ENCODE data around the gene ERAS. TPM values are rescaled to one million over a fixed set of nuclear protein-coding genes. Genes with fewer than 3 reads are reported as not detected.
"Not testable (repeated sequence)": the region's sequence is repeated elsewhere in the genome, so short reads cannot be mapped to it uniquely, and the experiment has no call there.

ERAS gene
- total RNA-seq, 5 donors from 2014 or later (not counting 1 experiment from before 2014, with no cell fraction given) = not detected

- H3K27me3 Mint-ChIP-seq = peaks cover 0 to 4% of the 10 kb centered on the region in 2 donors
- no peaks in the 10 kb centered on the region for H3K9me3 Mint-ChIP-seq
- WGBS (ENCODE audit: insufficient coverage) = no CpG with 5 or more reads among the region's 4 CpGs
- no peaks in the 10 kb centered on the region for H3K4me1 ChIP-seq (ENCODE audit: control insufficient read depth in 1 of 2, extremely low read depth in 1 of 2, insufficient read depth in 2 of 2, low read length in 2 of 2)
- no peak overlapping the region for H3K27ac ChIP-seq (ENCODE audit: low read length)
- DNase-seq = no peak
- CTCF ChIA-PET = interaction anchor here in 1 of 2 donors (0.6 kb wide), 1 partner anchor 1649 kb away, joined by 3 read pairs; no protein-coding TSS in a partner anchor
- POLR2A ChIA-PET = no interaction called here
- no peaks in the 10 kb centered on the region for H3K4me1 Mint-ChIP-seq
- peaks cover 20% of the 10 kb centered on the region for H3K36me3 Mint-ChIP-seq
- no peaks in the 10 kb centered on the region for H3K27me3 ChIP-seq (replicated peaks in 1 of 2; ENCODE audit: control insufficient read depth in 2 of 2, extremely low read depth in 1 of 2, insufficient read depth in 2 of 2, low read length in 1 of 2)
- ATAC-seq (replicated peaks in 1 of 4) = no peak
- peaks cover 0 to 21% of the 10 kb centered on the region in 2 donors for H3K36me3 ChIP-seq (ENCODE audit: control insufficient read depth in 2 of 2, extremely low read depth in 1 of 2, insufficient read depth in 1 of 2, low read length in 1 of 2)
- H3K4me3 ChIP-seq (ENCODE audit: control insufficient read depth in 1 of 2, extremely low read depth in 1 of 2, low read length in 1 of 2) = no peak overlapping the region
- H3K9me3 ChIP-seq = no peaks in the 10 kb centered on the region
- no peak overlapping the region for H3K27ac Mint-ChIP-seq
- H3K4me3 Mint-ChIP-seq = no peak overlapping the region
Observed at GRCh38 chrX:48818866-48819265, 7.4 kb upstream of the ERAS start.

- peaks cover 0 to 21% of the 10 kb centered on the region in 2 donors for H3K36me3 ChIP-seq (ENCODE audit: control insufficient read depth in 2 of 2, extremely low read depth in 1 of 2, insufficient read depth in 1 of 2, low read length in 1 of 2)
Observed at GRCh38 chrX:48819394-48819793, 6.9 kb upstream of the ERAS start.

DNA sequence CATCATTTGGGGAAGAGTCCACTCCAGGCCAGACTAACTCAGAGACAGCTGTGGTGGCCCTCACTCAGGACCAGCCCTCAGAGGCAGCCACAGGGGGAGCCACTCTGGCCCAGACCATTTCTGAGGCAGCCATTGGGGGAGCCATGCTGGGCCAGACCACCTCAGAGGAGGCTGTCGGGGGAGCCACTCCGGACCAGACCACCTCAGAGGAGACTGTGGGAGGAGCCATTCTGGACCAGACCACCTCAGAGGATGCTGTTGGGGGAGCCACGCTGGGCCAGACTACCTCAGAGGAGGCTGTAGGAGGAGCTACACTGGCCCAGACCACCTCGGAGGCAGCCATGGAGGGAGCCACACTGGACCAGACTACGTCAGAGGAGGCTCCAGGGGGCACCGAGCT is 3.3 kb upstream of the ERAS start:
- Histone ChIP-seq H3K36me3 (ENCODE audit: control insufficient read depth in 2 of 2, extremely low read depth in 1 of 2, insufficient read depth in 1 of 2, low read length in 1 of 2) (peaks cover 0 to 5% of the 10 kb centered on the region in 2 donors), H3K27me3 (replicated peaks in 1 of 2; ENCODE audit: control insufficient read depth in 2 of 2, extremely low read depth in 1 of 2, insufficient read depth in 2 of 2, low read length in 1 of 2) (peaks cover 0 to 21% of the 10 kb centered on the region in 2 experiments), H3K4me3 (ENCODE audit: control insufficient read depth in 1 of 2, extremely low read depth in 1 of 2, low read length in 1 of 2) (no peak overlapping the region), H3K9me3 (no peaks in the 10 kb centered on the region), H3K4me1 (ENCODE audit: control insufficient read depth in 1 of 2, extremely low read depth in 1 of 2, insufficient read depth in 2 of 2, low read length in 2 of 2) (peaks cover 0 to 10% of the 10 kb centered on the region in 2 experiments), H3K27ac (ENCODE audit: low read length) (no peak overlapping the region)
- ATAC-seq (replicated peaks in 1 of 4) = no peak
- Mint-ChIP-seq H3K9me3 (no peaks in the 10 kb centered on the region), H3K27me3 (peaks cover 10 to 25% of the 10 kb centered on the region in 2 donors), H3K4me3 (no peak overlapping the region), H3K4me1 (peaks cover 5 to 8% (median 6%) of the 10 kb centered on the region in 3 donors), H3K27ac (no peak overlapping the region), H3K36me3 (peaks cover 25% of the 10 kb centered on the region)
- no CpG with 5 or more reads among the region's 6 CpGs for WGBS (ENCODE audit: insufficient coverage)
- DNase-seq = no peak
- ChIA-PET POLR2A (no interaction called here), CTCF (no interaction called here)

More at GRCh38 chrX:48819394-48819793, 6.9 kb upstream of the ERAS start:
- H3K4me3 Mint-ChIP-seq; H3K4me1 ChIP-seq (ENCODE audit: control insufficient read depth in 1 of 2, extremely low read depth in 1 of 2, insufficient read depth in 2 of 2, low read length in 2 of 2); H3K27ac Mint-ChIP-seq; DNase-seq; H3K4me3 ChIP-seq (ENCODE audit: control insufficient read depth in 1 of 2, extremely low read depth in 1 of 2, low read length in 1 of 2); H3K27me3 ChIP-seq (replicated peaks in 1 of 2; ENCODE audit: control insufficient read depth in 2 of 2, extremely low read depth in 1 of 2, insufficient read depth in 2 of 2, low read length in 1 of 2); H3K9me3 ChIP-seq; POLR2A ChIA-PET; H3K27ac ChIP-seq (ENCODE audit: low read length); H3K4me1 Mint-ChIP-seq; ATAC-seq (replicated peaks in 1 of 4); H3K27me3 Mint-ChIP-seq; H3K9me3 Mint-ChIP-seq: not testable (repeated sequence)
- CTCF ChIA-PET = interaction anchor here in 1 of 2 donors (0.6 kb wide), 1 partner anchor 1650 kb away, joined by 3 read pairs; no protein-coding TSS in a partner anchor
- no CpG with 5 or more reads among the region's 9 CpGs for WGBS (ENCODE audit: insufficient coverage)
- H3K36me3 Mint-ChIP-seq = peaks cover 18% of the 10 kb centered on the region

DNA sequence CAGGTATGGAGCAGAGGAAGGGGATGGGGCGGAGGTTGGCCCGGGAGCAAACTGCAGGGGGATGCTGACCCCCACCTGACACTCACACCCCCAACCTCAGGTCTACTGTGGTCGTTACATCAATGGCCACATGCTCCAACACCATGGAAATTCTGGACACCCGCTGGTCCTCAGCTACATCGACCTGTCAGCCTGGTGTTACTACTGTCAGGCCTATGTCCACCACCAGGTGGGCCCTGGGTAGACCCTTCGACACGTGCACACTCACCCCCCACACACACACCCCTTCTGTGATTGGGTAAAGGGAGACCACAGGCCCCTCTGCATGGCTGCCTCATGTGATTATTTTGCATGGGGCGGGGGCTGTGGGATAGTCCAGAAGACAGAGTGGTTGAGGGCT is 2.2 kb upstream of the ERAS start:
- Mint-ChIP-seq H3K36me3 (peaks cover 19% of the 10 kb centered on the region), H3K4me3 (no peak overlapping the region), H3K27ac (no peak overlapping the region), H3K4me1 (peaks cover 5 to 8% (median 6%) of the 10 kb centered on the region in 3 donors), H3K9me3 (no peaks in the 10 kb centered on the region), H3K27me3 (peaks cover 17 to 32% of the 10 kb centered on the region in 2 donors)
- WGBS (ENCODE audit: insufficient coverage) = 83% methylated on average over 1 of the region's 8 CpGs
- DNase-seq (no peak), ATAC-seq (replicated peaks in 1 of 4) (no peak)
- Histone ChIP-seq H3K4me3 (ENCODE audit: control insufficient read depth in 1 of 2, extremely low read depth in 1 of 2, low read length in 1 of 2) (no peak overlapping the region), H3K27ac (ENCODE audit: low read length) (no peak overlapping the region), H3K9me3 (no peaks in the 10 kb centered on the region), H3K36me3 (ENCODE audit: control insufficient read depth in 2 of 2, extremely low read depth in 1 of 2, insufficient read depth in 1 of 2, low read length in 1 of 2) (peaks cover 0 to 5% of the 10 kb centered on the region in 2 donors), H3K27me3 (replicated peaks in 1 of 2; ENCODE audit: control insufficient read depth in 2 of 2, extremely low read depth in 1 of 2, insufficient read depth in 2 of 2, low read length in 1 of 2) (peaks cover 0 to 24% of the 10 kb centered on the region in 2 experiments), H3K4me1 (ENCODE audit: control insufficient read depth in 1 of 2, extremely low read depth in 1 of 2, insufficient read depth in 2 of 2, low read length in 2 of 2) (peaks cover 0 to 10% of the 10 kb centered on the region in 2 experiments)
- ChIA-PET CTCF (no interaction called here), POLR2A (interaction anchor here in 1 of 2 donors (0.6 kb wide), 1 partner anchor 276 kb away, joined by 3 read pairs; no protein-coding TSS in a partner anchor)

DNA sequence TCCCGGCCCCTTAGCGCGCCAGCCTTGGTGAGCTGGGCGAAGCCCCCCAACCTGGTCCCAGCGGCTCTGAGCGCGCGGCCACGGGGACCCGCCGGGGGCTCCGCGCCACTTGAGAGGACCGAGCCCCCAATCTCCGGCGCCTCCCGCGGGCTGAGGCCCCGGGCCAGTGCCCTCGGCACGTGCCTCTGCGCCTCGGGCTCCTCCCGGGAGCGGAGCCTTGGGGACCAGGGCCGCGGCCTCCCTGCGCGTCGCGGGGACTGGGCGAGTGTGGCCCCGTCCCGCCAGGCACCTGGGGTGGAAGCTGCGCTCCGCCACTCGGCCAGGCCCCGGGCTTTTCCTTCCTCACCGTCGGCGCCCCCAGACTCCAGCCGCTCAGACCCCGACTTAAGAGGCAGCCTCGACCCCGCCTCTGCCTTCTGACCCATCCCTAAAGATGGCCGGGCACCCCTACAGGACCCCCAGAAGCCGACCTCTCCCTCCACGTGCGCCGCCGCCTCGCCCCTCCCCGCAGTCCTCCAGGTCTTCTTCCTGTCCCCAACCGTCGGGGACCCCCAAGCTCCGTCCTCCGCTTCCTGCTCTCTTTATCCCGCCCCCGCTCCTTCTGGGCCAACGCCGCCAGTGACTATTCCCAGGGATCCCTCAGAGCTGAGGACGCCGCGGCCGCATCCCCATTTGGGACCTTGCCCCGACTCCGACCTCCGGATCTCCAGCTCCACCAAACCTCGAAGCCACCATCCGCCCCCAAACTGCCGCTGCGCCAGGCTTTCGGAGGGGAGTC is 752 bp downstream of the ERAS start:
- 27% methylated on average over 39 of the region's 73 CpGs for WGBS (ENCODE audit: insufficient coverage)
- Histone ChIP-seq H3K27me3 (replicated peaks in 1 of 2; ENCODE audit: control insufficient read depth in 2 of 2, extremely low read depth in 1 of 2, insufficient read depth in 2 of 2, low read length in 1 of 2) (peaks cover 0 to 46% of the 10 kb centered on the region in 2 experiments), H3K36me3 (ENCODE audit: control insufficient read depth in 2 of 2, extremely low read depth in 1 of 2, insufficient read depth in 1 of 2, low read length in 1 of 2) (peaks cover 0 to 5% of the 10 kb centered on the region in 2 donors), H3K4me3 (ENCODE audit: control insufficient read depth in 1 of 2, extremely low read depth in 1 of 2, low read length in 1 of 2) (peak overlapping the region in 1 of 2 donors; percentile 49), H3K4me1 (ENCODE audit: control insufficient read depth in 1 of 2, extremely low read depth in 1 of 2, insufficient read depth in 2 of 2, low read length in 2 of 2) (peaks cover 0 to 15% of the 10 kb centered on the region in 2 experiments), H3K27ac (ENCODE audit: low read length) (no peak overlapping the region), H3K9me3 (no peaks in the 10 kb centered on the region)
- no peak for DNase-seq
- Mint-ChIP-seq H3K36me3 (peaks cover 10% of the 10 kb centered on the region), H3K27ac (peak overlapping the region in 1 of 2 donors; percentile 66), H3K27me3 (peaks cover 32 to 43% of the 10 kb centered on the region in 2 donors), H3K4me3 (peak overlapping the region; percentile 45 to 74 (median 49)), H3K4me1 (peaks cover 5 to 8% (median 6%) of the 10 kb centered on the region in 3 donors), H3K9me3 (no peaks in the 10 kb centered on the region)
- ChIA-PET POLR2A (no interaction called here), CTCF (no interaction called here)
- ATAC-seq (replicated peaks in 1 of 4) = peak in 1 of 4 experiments; percentile 14

DNA sequence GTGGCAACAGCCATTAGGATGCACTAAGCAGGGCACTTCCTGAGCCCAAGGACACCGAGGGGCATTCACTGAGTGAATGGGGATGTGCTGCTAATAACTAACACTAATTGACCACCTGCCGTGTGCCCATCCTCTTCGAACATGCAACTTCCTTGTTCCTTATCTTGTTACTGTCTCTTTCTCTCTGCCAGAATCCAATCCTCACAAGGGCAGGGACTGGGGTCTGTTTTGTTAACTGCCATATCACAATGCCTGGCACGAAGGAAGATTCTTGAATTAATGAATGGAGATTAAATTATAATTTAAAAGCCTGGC is 1.3 kb downstream of the ERAS start:
- ChIA-PET POLR2A (interaction anchor here in 1 of 2 donors (0.6 kb wide), 1 partner anchor 13 kb away, joined by 5 read pairs; no protein-coding TSS in a partner anchor), CTCF (no interaction called here)
- WGBS (ENCODE audit: insufficient coverage) = no CpG with 5 or more reads among the region's 4 CpGs
- Histone ChIP-seq H3K27me3 (replicated peaks in 1 of 2; ENCODE audit: control insufficient read depth in 2 of 2, extremely low read depth in 1 of 2, insufficient read depth in 2 of 2, low read length in 1 of 2) (peaks cover 0 to 49% of the 10 kb centered on the region in 2 experiments), H3K27ac (ENCODE audit: low read length) (no peak overlapping the region), H3K4me3 (ENCODE audit: control insufficient read depth in 1 of 2, extremely low read depth in 1 of 2, low read length in 1 of 2) (peak overlapping the region in 1 of 2 donors; percentile 49), H3K4me1 (ENCODE audit: control insufficient read depth in 1 of 2, extremely low read depth in 1 of 2, insufficient read depth in 2 of 2, low read length in 2 of 2) (peaks cover 0 to 15% of the 10 kb centered on the region in 2 experiments), H3K36me3 (ENCODE audit: control insufficient read depth in 2 of 2, extremely low read depth in 1 of 2, insufficient read depth in 1 of 2, low read length in 1 of 2) (peaks cover 0 to 5% of the 10 kb centered on the region in 2 donors), H3K9me3 (no peaks in the 10 kb centered on the region)
- Mint-ChIP-seq H3K4me3 (peak overlapping the region; percentile 45 to 74 (median 49)), H3K27me3 (peaks cover 32 to 45% of the 10 kb centered on the region in 2 donors), H3K9me3 (no peaks in the 10 kb centered on the region), H3K36me3 (peaks cover 9% of the 10 kb centered on the region), H3K27ac (no peak overlapping the region), H3K4me1 (peaks cover 5 to 8% (median 6%) of the 10 kb centered on the region in 3 donors)
- ATAC-seq (replicated peaks in 1 of 4) (no peak), DNase-seq (no peak)

Measured in T-cell (primary cell).